Left hindlimb (tissue), 1 donor: Measurements from ENCODE around the gene HTR1D.

Experiments
- DNase-seq: peaks from one replicate; pipeline ENCODE4 v3.0.0-alpha.2; 2018

HTR1D gene

DNA sequence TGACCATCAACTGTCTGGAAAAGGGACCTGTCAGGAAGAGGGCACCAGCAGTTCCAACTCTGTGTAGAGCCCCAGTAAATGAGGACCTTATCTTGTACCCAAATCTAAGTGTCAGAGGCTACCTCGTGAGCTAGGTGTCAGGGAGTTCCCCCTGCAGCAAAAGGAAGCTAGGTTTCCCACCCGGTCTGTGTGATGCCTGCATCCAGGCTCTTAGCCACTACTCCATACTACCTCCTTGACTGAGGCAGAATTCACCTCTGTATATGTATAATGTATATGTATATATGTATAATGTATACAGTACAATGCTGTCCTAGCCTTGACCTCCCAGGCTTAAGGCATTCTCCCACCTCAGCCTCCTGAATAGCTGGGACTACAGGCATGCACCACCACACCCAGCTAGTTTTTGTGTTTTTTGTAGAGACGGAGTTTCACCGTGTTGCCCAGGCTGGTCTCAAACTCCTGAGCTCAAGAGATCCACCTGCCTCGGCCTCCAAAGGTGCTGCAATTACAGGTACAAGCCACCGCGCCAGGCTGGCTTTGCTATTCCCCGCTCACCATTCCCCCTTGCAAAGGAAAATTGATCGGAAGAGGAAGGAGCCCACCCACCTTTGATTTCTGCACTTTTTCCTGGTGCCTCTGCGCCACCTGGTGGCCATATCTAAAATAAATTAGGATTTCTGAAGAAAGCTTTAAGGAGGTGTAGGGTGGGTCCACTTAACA lies 32.9 kb downstream of the HTR1D start:
- peak; percentile 40 for DNase-seq

DNA sequence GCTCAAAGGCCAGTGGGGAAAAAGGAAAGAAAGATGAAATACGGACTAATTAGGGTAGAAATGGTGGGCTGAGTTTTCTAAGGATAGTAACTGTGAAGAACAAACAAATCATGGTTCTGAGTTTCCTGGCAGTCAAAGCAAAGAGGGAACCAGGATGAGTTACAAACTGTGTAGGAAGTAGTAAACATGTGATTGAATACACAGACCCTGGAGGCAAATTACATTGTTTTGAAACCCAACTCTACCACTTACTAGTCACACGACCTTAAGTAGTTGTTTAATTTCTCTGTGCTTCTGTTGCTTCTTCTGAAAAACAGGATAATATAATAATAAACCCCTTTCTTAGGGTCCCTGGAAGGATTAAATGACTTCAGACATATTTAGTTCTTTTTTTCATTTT lies 37.4 kb downstream of the HTR1D start:
- DNase-seq: no peak

DNA sequence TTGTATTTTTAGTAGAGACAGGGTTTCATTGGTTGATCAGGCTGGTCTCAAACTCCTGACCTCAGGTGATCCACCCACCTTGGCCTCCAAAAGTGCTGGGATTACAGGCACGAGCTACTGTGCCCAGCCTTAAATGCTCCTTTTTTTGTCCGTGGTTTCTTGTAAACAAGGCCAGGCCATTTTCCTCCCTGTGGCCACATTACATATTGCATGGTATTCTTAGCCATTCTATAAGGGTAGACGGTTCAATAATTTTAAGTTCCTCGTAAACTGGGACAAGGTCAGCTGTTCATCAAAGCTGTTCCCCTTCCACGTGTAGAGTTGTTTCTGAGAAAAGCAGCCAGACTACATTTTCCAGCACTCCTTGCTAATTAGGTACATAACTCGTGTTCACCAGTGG lies 38.4 kb downstream of the HTR1D start:
- no peak for DNase-seq

DNA sequence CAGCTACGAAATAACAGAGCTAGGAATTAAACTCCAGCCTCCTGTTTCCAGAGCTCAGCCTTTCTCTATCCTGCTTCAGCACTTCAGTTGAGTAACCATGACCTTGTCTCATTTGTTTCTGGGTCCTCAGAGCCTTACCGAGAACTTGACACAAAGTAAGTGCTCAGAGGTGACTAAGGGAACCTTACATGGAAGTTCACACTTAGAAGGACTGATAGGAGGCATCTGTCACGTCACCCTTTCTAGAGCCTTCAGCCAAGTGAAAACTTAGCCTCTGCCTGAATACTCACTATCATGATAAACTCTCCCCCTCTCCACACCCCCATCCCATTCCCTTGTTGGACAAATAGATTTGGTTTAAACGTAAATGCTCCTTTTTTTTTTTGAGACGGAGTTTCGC lies 38.9 kb downstream of the HTR1D start:
- DNase-seq: no peak

DNA sequence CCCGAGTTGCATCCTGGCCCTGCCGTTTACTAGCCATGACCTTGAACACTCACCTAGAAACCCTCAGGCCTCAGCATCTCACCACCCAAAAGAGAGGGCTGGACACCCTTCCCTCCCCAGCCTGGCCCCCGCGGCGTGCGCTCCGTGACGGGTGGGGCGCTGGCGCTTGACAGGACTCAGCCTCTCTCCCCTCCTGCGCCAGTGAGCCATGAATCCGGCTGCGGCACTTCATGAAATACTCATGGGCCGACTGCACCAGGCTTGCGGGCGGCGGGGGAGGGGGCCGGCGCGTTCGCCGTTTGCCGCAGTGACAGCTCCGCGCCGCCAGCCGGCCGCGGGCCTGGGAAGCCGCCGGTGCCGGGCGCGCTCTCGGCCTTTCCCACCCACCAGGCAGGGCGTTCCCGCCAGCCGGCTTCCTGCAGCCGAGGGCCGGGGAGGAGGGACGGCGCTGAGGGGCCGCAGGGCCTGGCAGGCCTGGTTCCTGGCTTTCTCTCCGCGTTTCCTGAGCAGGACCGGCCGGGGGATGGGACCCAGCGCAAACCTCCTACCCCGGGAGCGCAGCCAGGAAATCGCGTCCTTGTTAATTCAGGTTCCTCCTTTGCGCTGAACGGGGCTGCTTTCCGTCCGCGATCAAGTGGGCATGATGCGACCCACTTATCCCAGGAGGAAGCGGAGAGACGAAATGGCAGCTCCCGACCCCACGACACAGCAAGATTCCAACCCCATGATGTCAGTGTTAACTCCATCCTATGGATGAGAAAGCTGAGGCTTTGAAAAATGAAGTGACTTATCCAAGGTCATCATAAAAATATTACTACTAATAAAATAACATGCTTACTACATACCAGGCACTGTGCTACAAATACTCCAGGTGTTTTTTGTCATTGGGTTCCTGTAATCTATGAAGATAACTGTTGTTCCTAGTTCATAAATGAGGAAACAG lies 39.6 kb downstream of the HTR1D start:
- DNase-seq: peak; percentile 91

DNA sequence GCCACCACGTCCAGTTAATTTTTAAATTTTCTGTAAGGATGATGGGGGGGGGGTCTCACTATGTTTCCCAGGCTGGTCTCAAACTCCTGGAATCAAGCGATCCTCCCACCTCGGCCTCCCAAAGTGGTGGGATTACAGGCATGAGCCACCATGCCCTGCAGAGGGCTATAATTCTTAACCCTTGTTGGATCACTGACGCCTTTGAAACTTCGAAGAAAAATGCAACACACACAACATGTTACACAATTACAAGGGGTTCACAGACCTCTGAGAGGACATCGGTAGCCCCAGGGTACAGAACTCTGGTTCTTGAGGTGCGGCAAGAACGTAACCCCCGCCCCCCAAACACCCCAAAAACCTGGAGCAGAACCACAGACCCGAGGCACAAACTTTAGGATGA lies 40.3 kb downstream of the HTR1D start:
- no peak for DNase-seq

DNA sequence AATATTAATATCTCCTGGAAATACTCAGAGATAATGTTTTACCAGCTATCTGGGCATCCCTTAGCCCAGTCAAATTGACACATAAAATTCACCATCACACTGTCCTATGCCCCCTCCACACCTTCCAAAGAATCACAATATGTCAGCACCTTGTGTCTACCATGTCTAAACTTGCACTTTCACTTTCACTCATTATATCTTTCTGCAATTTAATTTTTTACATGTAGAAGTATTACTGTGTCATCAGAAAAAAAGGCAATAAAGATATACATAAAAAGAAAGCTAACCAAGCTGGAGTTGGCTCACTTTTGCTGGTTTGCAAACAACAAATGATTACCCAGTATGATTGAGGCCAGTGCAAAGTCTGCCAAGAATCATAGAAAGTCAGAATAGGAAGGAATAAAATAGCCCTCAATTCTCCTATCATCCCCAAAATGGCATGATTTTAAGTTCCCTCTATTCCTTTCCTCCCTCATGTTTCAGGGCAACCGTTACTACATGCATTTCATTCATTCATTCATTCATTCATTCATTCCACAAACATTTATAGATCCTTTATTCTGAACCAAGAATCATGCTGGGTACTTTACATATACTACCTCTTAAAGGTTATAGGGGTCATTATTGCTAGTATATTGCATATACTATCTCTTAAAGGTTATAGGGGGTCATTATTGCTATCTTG lies 42.7 kb downstream of the HTR1D start:
- DNase-seq: no peak

DNA sequence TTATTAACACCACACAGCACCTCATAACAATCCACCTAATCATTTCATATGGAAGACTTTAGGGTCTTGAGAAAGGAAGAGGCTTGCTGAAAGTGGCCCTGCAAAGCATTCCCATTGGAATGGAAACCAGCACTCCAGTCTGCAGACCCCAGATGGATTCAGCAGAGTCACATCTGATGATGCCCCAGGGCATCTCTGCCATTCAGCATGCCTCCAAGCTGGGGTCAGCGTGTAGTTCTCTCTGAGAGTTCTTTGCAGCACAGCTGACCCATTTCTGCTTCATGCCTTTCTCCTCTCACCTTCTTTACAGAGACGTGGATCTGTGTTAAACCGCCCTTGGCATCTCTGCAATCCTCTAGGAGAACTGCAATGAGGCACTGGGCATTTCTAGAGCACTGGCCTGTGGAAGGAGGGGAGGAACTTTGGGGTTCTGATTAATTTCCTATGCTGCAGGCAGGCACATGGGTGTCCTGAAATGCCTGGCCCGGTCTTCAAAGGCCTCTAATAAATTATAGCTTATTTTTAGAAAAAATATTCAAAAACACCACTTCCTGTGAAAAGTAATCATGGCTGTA lies 46.0 kb downstream of the HTR1D start:
- DNase-seq: no peak

DNA sequence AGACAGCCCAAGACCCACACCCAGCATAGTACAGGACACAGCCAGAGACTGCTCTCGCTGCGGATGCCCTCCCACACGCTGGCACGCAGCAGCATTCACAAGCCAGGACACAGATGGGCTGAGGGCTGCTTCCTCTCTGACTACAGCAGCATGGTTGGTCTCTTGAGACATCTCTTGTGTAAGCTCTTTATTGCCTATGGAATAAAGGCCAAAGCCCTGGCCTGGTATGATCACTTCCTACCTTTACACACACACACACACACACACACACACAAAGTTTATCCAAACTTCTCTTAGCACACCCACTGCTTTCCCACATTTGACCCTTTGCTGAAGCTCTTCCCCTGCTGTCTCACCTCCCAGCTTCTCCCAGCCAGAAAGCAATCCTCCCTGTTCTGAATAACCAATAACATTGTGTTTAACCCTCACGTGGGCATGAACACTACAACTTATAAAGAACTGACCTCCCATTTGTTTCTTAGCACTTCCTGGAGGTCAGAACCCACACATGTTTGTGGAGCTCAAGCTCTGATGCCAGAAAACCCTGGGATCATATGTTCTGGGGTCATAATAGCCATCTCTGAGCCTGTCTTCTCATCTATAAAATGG lies 47.5 kb downstream of the HTR1D start:
- DNase-seq: peak; percentile 67

DNA sequence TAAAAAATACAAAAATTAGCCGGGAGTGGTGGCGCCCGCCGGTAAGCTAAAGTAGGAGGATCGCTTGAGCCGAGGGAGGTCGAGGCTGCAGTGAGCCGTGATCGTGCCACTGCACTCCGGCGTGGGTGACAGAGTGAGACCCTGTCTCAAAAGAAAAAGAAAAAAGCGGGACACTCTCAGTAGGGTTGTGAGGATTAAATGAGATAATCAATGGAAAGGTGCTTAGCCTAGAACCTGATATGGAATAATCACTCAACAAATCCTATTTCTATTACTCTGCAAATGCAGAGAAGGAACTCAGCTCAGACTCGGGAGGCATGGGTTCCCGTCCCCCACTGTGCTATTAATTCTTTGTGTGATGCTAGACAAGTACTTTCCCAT lies 48.1 kb downstream of the HTR1D start:
- no peak for DNase-seq

DNA sequence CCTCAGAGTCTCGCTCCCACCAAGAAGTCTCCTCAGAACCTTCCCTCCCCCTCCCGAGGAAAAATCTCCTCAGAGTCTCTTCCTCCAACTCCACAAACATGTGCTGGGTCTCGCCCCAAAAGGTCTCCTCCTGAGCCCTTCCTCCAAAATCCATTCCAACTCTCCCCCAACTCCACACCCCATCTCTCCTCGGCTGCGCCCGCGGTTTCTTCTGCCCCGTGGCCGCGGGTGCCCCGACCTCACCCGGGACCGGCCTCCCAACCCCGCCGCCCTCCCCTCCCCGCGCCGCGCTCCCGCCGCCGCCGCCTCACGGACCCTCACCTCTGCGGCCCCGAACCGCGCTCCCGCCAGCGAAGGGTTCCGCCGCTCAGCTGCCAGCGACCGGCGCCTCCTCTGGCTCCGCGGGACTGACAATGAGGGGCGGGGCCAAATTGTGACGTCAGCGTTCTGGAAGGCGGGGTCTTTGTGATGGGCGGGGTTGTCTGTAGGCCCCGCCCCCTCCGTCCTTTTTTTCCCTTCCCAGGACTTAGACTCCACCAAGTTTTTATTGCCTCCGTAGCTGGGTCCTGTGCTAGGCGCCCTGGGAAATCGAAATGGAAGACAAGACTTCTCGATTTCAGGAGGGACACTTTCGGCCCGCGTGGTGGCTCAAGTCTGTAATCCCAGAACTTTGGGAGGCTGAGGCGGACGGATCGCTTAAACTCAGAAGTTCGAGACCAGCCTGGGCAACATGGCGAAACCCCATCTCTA lies 48.7 kb downstream of the HTR1D start, which contains the start of gene LUZP1:
Gene LUZP1, minus strand, starts transcription at position 412 of the 750 bp plus-strand sequence.
- DNase-seq: peak; percentile 90

DNA sequence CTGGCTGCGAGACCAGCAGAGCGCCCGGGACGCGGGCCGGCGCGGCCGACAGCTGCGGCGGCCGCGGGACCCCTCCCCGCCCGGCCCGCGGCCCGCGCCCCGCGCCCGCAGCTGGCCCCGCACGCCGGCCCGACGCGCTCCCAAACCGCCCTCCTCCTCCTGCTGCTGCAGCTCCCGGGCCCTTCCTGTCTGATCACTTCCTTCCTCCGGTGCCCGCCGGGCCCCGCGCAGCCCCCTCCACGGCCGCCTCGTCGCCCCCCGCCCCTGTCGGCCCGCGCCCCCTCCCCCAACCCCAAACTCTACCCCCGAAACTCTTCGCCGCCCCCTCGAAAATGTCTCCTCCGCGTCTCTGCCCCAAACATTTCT lies 49.2 kb downstream of the HTR1D start:
- peak; percentile 49 for DNase-seq

DNA sequence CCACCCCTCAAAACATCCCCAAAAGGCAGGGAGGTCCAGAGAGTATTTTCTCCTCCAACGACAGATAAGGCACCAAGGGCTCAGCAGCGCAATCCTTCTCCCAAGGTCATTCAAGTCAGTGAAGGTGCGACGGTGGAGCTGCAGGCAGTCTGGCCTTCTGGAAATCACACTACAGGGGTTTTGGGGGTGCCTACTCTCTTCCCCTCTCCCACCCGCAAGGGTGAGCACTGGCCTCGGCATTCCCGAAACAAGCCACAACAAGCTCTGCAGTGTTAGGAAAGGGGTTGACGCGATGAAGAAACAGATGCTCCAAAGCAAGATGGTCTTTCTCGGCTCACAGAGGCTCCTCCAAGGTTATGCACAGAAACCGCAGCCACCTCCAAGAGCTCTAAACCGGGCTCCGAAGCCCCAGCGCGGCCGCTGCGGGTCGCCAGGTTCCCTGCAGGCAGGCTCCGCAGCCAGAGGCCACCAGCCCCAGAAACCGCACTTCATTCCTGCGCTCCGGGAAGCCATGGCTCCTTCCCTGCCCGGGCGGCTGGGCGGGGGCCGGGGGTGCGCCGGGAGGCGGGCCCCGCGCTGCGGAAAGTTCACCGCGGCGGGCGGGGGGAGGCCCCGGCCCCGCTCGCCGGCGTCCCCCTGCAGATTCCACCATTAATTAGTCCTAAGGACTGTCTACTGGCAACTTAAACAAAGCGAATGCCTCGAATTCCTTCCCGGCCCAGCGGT lies 49.8 kb downstream of the HTR1D start:
- peak; percentile 74 for DNase-seq

DNA sequence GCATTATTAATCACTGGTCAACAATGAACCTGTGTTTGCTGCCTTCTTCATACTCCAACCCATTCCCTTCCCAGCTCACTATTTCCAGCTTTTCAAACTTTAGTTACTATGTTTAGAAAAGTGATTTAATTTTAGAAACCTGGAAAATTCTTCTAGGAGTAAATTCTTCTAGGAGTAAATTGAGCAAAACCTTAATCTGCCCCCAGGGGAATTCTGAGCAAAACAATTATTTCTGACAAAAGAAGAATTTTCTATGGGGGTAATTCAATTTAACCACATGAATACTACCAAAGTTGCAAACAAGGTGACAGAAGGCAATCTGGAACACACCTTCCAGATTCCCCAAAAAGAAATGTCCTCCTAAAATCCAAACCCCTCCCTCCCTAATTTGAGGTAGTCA lies 50.4 kb downstream of the HTR1D start:
- DNase-seq: no peak

DNA sequence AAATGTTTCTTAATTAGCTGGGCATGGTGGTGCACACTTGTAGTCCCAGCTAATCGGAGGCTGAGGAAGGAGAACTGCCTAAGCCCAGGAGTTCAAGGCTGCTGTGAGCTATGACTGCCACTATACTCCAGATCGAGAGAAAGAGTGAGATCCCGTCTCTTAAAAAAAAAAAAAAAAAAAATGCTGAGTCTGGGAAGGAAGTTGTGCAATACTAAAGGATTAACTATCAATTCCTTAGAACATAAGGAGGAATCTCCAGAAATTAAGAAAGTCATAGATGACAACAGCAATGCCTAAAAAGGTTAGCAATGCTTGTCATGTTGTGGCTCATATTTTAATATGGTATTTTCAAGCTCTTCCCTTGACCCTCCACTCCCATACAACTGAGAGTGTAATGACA lies 53.9 kb downstream of the HTR1D start:
- DNase-seq: no peak

DNA sequence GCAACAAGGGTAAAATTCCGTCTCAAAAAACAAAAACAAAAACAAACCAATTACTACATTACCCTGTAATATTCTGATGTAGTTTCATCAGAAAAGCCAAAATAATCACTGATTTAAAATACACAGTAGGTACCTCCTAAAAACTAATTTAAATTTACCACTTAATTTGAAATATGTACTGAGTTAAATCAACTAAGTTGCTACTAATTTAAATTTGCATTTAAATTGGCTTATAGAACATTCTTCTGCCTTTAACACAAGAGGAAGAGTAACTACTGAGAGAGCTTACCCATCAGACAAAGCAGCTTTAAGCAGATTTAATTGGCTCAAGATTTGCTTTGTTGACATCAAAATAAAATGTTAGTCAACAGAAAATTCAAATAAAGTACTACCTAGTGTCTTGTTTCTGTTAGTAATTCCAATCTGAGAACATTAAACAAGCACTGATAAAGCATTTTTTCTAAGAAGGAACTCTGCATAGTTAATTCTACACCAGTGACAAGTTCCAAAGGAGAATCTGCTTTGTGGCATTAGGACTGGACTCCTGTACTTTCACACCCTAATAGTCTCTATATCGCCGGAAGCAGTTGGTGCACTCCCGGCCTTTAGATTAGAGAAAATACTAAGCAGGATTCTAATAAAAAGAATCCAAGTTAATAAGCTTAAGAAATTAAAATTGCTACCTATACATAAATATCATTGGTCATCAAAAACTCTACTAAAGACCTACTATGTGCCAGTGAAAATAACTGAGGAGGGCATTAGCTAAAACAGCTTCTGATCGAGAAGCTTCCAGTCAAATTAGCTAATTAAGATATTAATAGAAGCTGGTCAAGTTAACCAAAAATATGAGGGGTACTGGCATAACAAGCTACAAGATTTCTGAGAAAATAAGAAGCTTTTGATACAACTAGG lies 57.1 kb downstream of the HTR1D start:
- DNase-seq: no peak

DNA sequence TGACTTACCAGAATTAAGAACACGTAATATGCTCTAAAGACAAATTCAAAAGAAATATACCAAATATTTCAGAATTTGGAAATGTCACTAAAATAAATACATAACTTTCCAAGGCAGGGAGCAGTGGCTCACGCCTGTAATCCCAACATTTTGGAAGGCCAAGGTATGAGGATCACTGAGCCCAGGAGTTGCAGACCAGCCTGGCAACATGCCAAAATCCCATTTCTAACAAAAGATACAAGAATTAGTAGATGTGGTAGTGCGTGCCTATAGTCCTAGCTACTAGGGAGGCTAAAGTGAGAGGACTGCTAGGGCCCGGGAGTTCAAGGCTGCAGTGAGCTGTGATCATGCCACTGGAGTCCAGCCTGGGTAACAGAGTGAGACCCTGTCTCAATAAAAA lies 60.4 kb downstream of the HTR1D start:
- DNase-seq: no peak

DNA sequence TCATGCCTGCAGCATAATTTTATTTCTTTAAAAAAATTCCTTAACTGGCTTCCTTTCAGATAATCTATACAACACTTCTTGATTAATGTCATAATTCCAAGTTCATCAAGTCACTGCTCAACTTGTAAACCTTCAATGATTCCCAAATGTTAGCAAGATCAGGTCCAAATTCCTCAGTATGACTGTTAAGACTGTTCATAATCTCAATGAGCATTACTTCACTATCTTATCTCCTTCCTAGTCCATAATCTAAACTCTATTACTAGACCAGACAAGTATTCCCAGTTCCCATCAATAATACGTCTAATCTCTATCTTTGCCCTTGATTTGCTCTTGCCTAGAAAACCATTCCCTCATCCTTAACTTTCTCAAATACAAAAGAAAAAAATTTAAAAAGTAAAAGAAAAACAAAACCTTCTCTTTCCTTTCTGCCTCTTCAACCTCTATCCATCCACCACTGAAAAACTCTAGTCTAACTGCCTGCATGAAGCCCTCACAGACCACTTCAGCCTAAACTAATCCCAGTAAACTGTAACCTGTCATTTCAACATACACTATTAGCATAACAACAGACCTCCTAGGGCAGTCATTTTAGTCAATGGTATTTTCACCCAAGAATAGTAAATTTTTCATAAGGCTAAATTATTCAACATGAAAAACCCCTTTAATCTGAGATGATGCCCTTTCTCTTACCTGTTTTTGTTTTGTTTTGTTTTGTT lies 64.2 kb downstream of the HTR1D start:
- no peak for DNase-seq

DNA sequence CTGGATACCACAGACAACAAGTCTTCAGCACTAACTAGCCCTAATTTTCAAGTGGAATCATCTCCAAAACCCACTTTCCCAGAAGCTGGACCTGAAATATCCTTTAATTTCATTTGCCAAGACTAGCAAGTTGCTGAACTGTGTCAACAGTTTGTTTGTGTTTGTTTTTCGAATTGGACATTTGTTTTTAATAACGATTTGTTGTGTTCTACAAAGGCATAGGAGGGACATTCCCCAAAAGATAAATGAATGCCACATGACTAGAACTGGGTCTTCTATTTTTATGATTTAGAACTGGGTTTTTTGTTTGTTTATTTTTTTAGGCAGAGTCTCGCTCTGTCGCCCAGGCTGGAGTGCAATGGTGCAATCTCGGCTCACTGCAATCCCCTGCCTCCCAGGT lies 66.6 kb downstream of the HTR1D start:
- no peak for DNase-seq

DNA sequence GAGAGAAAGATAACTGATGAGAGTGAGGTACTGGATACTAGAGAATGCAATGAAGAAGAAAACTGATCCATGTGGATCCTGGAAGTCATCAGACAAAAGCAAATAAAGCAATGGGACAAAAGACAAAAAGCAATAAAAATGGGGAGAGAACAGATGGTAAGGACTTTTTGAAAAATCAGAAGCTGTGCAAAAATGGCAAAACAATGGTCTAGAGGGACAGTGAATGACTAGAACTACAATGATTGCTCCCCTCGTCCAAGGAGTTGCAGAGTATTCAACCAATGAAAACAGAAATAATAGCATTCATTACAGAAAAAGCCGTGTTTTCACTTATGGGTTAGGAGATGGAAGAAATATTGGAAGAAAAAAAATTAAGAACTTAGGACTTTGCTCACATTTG lies 67.2 kb downstream of the HTR1D start:
- DNase-seq: no peak
